ENCODE data around the gene MX1. TPM values are rescaled to one million over a fixed set of nuclear protein-coding genes. Genes with fewer than 3 reads are reported as not detected.

The MX1 gene
- total RNA-seq, 1 donor from 2014 or later = 8.8 TPM

GRCh38 chr21:41490330-41490729 lies 64.3 kb downstream of the MX1 start:
- no peak for TF ChIP-seq CTCF (IDR thresholded peaks at IDR 0.05; ENCODE audit: borderline replicate concordance)
- intact Hi-C loops (cut with micrococcal nuclease) = no loop called here
- Histone ChIP-seq H3K27me3 (ENCODE audit: low read depth) (peaks cover 75% of the 10 kb centered on the region), H3K36me3 (no peaks in the 10 kb centered on the region), H3K4me3 (no peak overlapping the region), H3K4me1 (no peaks in the 10 kb centered on the region), H3K9me3 (replicated peaks) (no peaks in the 10 kb centered on the region), H3K27ac (replicated peaks) (no peak overlapping the region)
- no peak for DNase-seq

GRCh38 chr21:41491412-41491811 lies 65.4 kb downstream of the MX1 start:
- TF ChIP-seq CTCF (IDR thresholded peaks at IDR 0.05; ENCODE audit: borderline replicate concordance) = no peak
- Histone ChIP-seq H3K36me3 (no peaks in the 10 kb centered on the region), H3K9me3 (replicated peaks) (no peaks in the 10 kb centered on the region), H3K27me3 (ENCODE audit: low read depth) (peaks cover 86% of the 10 kb centered on the region), H3K27ac (replicated peaks) (no peak overlapping the region), H3K4me1 (no peaks in the 10 kb centered on the region), H3K4me3 (no peak overlapping the region)
- no peak for DNase-seq
- intact Hi-C loops (cut with micrococcal nuclease) = no loop called here

DNA sequence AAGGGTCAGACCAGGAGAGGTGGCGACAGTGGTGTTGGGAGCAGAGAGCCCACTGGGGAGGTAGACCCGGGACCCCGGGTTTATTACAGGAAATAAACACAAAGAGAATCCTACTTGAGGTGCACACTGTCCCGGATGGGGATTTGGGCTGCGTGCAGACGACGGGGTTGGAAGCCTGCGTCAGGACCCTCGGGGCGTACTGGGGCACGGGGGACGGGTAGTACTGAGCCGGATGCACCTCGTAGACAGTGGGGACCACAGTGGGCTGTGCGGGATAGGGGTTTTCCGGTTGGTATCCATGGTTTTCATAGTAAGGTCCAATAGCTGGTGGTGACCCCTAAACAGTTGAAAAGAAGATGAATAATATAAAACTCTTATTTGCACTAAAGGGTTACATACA lies 68.2 kb downstream of the MX1 start:
- Histone ChIP-seq H3K4me1 (no peaks in the 10 kb centered on the region), H3K27me3 (ENCODE audit: low read depth) (peaks cover 98% of the 10 kb centered on the region), H3K9me3 (replicated peaks) (no peaks in the 10 kb centered on the region), H3K36me3 (no peaks in the 10 kb centered on the region), H3K4me3 (no peak overlapping the region), H3K27ac (replicated peaks) (no peak overlapping the region)
- intact Hi-C loops (cut with micrococcal nuclease) = no loop called here
- DNase-seq = no peak
- no peak for TF ChIP-seq CTCF (IDR thresholded peaks at IDR 0.05; ENCODE audit: borderline replicate concordance)

GRCh38 chr21:41497008-41497407 lies 71.0 kb downstream of the MX1 start:
- DNase-seq = no peak
- no peak overlapping the region for H3K4me3 ChIP-seq
- H3K36me3 ChIP-seq = no peaks in the 10 kb centered on the region
- peaks cover 96% of the 10 kb centered on the region for H3K27me3 ChIP-seq (ENCODE audit: low read depth)
- no peaks in the 10 kb centered on the region for H3K4me1 ChIP-seq
- H3K9me3 ChIP-seq (replicated peaks) = no peaks in the 10 kb centered on the region
- no peak for TF ChIP-seq CTCF (IDR thresholded peaks at IDR 0.05; ENCODE audit: borderline replicate concordance)
- intact Hi-C loops (cut with micrococcal nuclease) = no loop called here
- H3K27ac ChIP-seq (replicated peaks) = no peak overlapping the region

DNA sequence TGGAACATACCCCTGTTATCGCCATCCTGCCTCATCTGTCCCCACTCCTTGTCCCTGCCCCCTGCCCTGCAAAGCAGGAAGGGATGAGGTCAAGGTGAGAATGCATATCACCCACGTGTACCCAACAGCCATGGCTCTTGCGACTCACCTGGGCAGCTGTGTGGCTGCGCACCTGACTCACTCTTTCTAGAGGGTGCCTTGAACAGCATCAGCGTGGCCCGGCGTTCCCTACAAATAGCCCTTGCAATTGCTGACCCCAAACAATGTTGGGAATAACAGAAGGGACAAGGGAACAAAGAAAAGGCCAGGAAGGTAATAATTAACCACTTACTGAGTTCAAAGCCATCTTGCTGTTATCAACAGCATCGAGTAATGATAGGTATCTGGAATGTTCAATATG lies 71.7 kb downstream of the MX1 start:
- Histone ChIP-seq H3K27ac (replicated peaks) (no peak overlapping the region), H3K9me3 (replicated peaks) (no peaks in the 10 kb centered on the region), H3K4me3 (no peak overlapping the region), H3K27me3 (ENCODE audit: low read depth) (peaks cover 96% of the 10 kb centered on the region), H3K36me3 (no peaks in the 10 kb centered on the region), H3K4me1 (no peaks in the 10 kb centered on the region)
- intact Hi-C loops (cut with micrococcal nuclease) = no loop called here
- DNase-seq = no peak
- TF ChIP-seq CTCF (IDR thresholded peaks at IDR 0.05; ENCODE audit: borderline replicate concordance) = no peak

- peaks cover 94% of the 10 kb centered on the region for H3K27me3 ChIP-seq (ENCODE audit: low read depth)
- TF ChIP-seq CTCF (IDR thresholded peaks at IDR 0.05; ENCODE audit: borderline replicate concordance) = no peak
- no peaks in the 10 kb centered on the region for H3K9me3 ChIP-seq (replicated peaks)
- intact Hi-C loops (cut with micrococcal nuclease) = no loop called here
- no peaks in the 10 kb centered on the region for H3K4me1 ChIP-seq
- no peak overlapping the region for H3K27ac ChIP-seq (replicated peaks)
- H3K4me3 ChIP-seq = no peak overlapping the region
- H3K36me3 ChIP-seq = no peaks in the 10 kb centered on the region
- DNase-seq = no peak
Measured at GRCh38 chr21:41499920-41500319, 73.9 kb downstream of the MX1 start.
